HT-29 (cell line): ENCODE data around the gene SEL1L2. TPM values are rescaled to one million over a fixed set of nuclear protein-coding genes. Genes with fewer than 3 reads are reported as not detected.

Source experiments
- DNase-seq: peaks from one replicate; pipeline ENCODE4 v3.0.0-alpha.2; 2015; ENCODE audit warnings: low spot score
- total RNA-seq: library from RNA; depleted of rRNA; stranded (reverse); fragments of >200 nt; shearing (Covaris generic); gene quantifications from 2 replicates; pipeline ENCODE4 v1.2.3, GENCODE V29; 2014

SEL1L2 gene
- total RNA-seq, 1 experiment from 2014 or later = not detected

- no peak for DNase-seq
Measured at GRCh38 chr20:13865791-13866351, 124.5 kb downstream of the SEL1L2 start.

- DNase-seq = no peak
Measured at GRCh38 chr20:13865156-13865555, 125.3 kb downstream of the SEL1L2 start.

GRCh38 chr20:13863244-13863643 lies 127.2 kb downstream of the SEL1L2 start:
- DNase-seq = no peak

- no peak for DNase-seq
Measured at GRCh38 chr20:13862245-13862644, 128.2 kb downstream of the SEL1L2 start.

- DNase-seq = no peak
Measured at GRCh38 chr20:13858871-13859270, 131.5 kb downstream of the SEL1L2 start.

GRCh38 chr20:13858439-13858838 lies 132.0 kb downstream of the SEL1L2 start:
- no peak for DNase-seq

- DNase-seq = no peak
Measured at GRCh38 chr20:13857961-13858360, 132.5 kb downstream of the SEL1L2 start.

GRCh38 chr20:13857304-13857703 lies 133.1 kb downstream of the SEL1L2 start:
- no peak for DNase-seq

- no peak for DNase-seq
Measured at GRCh38 chr20:13856354-13856753, 134.1 kb downstream of the SEL1L2 start.

GRCh38 chr20:13855613-13856012 lies 134.8 kb downstream of the SEL1L2 start:
- DNase-seq = no peak

GRCh38 chr20:13852306-13852705 lies 138.1 kb downstream of the SEL1L2 start:
- DNase-seq = no peak

GRCh38 chr20:13851279-13851678 lies 139.1 kb downstream of the SEL1L2 start:
- DNase-seq = no peak

- DNase-seq = no peak
Measured at GRCh38 chr20:13844296-13844695, 146.1 kb downstream of the SEL1L2 start.

GRCh38 chr20:13841206-13841605 lies 149.2 kb downstream of the SEL1L2 start:
- DNase-seq = no peak

- DNase-seq = no peak
Measured at GRCh38 chr20:13840093-13840465, 150.3 kb downstream of the SEL1L2 start.

GRCh38 chr20:13839421-13840092 lies 150.9 kb downstream of the SEL1L2 start:
- DNase-seq = no peak

- DNase-seq = no peak
Measured at GRCh38 chr20:13838664-13839063, 151.8 kb downstream of the SEL1L2 start.

GRCh38 chr20:13831476-13831875 lies 158.9 kb downstream of the SEL1L2 start:
- DNase-seq = no peak

GRCh38 chr20:13825465-13825864 lies 164.9 kb downstream of the SEL1L2 start:
- DNase-seq = no peak

GRCh38 chr20:13824459-13824858 lies 166.0 kb downstream of the SEL1L2 start:
- DNase-seq = no peak

GRCh38 chr20:13822459-13822858 lies 168.0 kb downstream of the SEL1L2 start:
- no peak for DNase-seq

GRCh38 chr20:13821876-13822275 lies 168.5 kb downstream of the SEL1L2 start:
- no peak for DNase-seq

- peak; percentile 73 for DNase-seq
Measured at GRCh38 chr20:13819885-13820645, 170.3 kb downstream of the SEL1L2 start.
